K562 (cell line): Measurements from ENCODE around the gene SYVN1. TPM values are rescaled to one million over a fixed set of nuclear protein-coding genes. Genes with fewer than 3 reads are reported as not detected.

Experiments
- CC2D1A ChIP-seq: fragments of 450-650 bp; IDR thresholded peaks from 2 replicates; pipeline ENCODE4 v1.6.1; 2017; ENCODE audit warnings: mild to moderate bottlenecking
- EP400 ChIP-seq: fragments of 450-650 bp; IDR thresholded peaks from 2 replicates; pipeline ENCODE4 v1.6.1; 2017; ENCODE audit warnings: antibody characterized with exemption, mild to moderate bottlenecking, moderate library complexity
- FIP1L1 ChIP-seq: fragments of 200-400 bp; formaldehyde crosslinking; IDR thresholded peaks from 2 replicates; pipeline ENCODE4 v1.6.1; 2018; ENCODE audit warnings: mild to moderate bottlenecking, low read depth, low read length; ENCODE audit not compliant: poor library complexity, severe bottlenecking
- FOSL1 ChIP-seq: fragments of 200-800 bp; sonication (Bioruptor generic); conservative IDR thresholded peaks from 2 replicates; pipeline ENCODE4 v1.6.1; 2016; ENCODE audit warnings: missing genetic modification characterization, missing compliant biosample characterization
- FUS ChIP-seq: fragments of 200-400 bp; formaldehyde crosslinking; optimal IDR thresholded peaks from 2 replicates; pipeline ENCODE3; 2017; ENCODE audit warnings: low read depth, low read length
- GTF2A2 ChIP-seq: IDR thresholded peaks from 2 replicates; pipeline ENCODE4 v1.6.1; 2016; ENCODE audit warnings: mild to moderate bottlenecking, missing genetic modification characterization, missing compliant biosample characterization
- HIVEP1 ChIP-seq: fragments of 250-450 bp; sonication (Bioruptor Pico); IDR thresholded peaks from 2 replicates; pipeline ENCODE4 v1.4.0; 2020; ENCODE audit warnings: mild to moderate bottlenecking
- KAT8 ChIP-seq: fragments of 450-650 bp; IDR thresholded peaks from 2 replicates; pipeline ENCODE4 v1.6.1; 2016; ENCODE audit warnings: low read depth, mild to moderate bottlenecking
- MED1 ChIP-seq: sonication (generic); formaldehyde crosslinking; IDR thresholded peaks from 2 replicates; pipeline ENCODE4 v1.8.1; 2023; ENCODE audit warnings: missing genetic modification reagents, borderline replicate concordance
- MTA1 ChIP-seq: fragments of 450-650 bp; IDR thresholded peaks from 2 replicates; pipeline ENCODE4 v1.6.1; 2017; ENCODE audit warnings: borderline replicate concordance
- NR4A1 ChIP-seq, 2 experiments: fragments of 250-450 bp in 1 of 2; fragments of 450-650 bp in 1 of 2; sonication (Bioruptor Pico) in 1 of 2; IDR thresholded peaks; 2 replicates each; pipeline versions ENCODE4 v1.4.0 to v1.6.1; 2016 to 2020; ENCODE audit warnings: mild to moderate bottlenecking in 2 of 2, missing compliant biosample characterization in 1 of 2, missing genetic modification characterization in 1 of 2, moderate library complexity in 1 of 2
- PHF20 ChIP-seq: fragments of 450-650 bp; IDR thresholded peaks from 2 replicates; pipeline ENCODE4 v1.6.1; 2018; ENCODE audit not compliant: partially characterized antibody
- PTRF ChIP-seq: fragments of 450-650 bp; IDR thresholded peaks from 2 replicates; pipeline ENCODE4 v1.6.1; 2016; ENCODE audit warnings: mild to moderate bottlenecking, missing genetic modification characterization, missing compliant biosample characterization
- RBBP5 ChIP-seq: fragments of 200-600 bp; sonication (generic); IDR thresholded peaks from 2 replicates; pipeline ENCODE4 v1.6.1; 2012; ENCODE audit warnings: borderline replicate concordance, mild to moderate bottlenecking, low read length, control low read depth, inconsistent platforms; ENCODE audit not compliant: insufficient read depth, poor library complexity, severe bottlenecking
- SRSF9 ChIP-seq: fragments of 200-400 bp; formaldehyde crosslinking; IDR thresholded peaks from 2 replicates; pipeline ENCODE4 v1.6.1; 2017; ENCODE audit warnings: low read depth, low read length, borderline replicate concordance
- TAF9B ChIP-seq: fragments of 450-650 bp; IDR thresholded peaks from 2 replicates; pipeline ENCODE4 v1.6.1; 2018; ENCODE audit warnings: mild to moderate bottlenecking; ENCODE audit not compliant: partially characterized antibody
- ZBTB8A ChIP-seq: fragments of 450-650 bp; IDR thresholded peaks from 2 replicates; pipeline ENCODE4 v1.6.1; 2018; ENCODE audit warnings: mild to moderate bottlenecking, moderate library complexity; ENCODE audit not compliant: partially characterized antibody
- polyA plus RNA-seq, 8 experiments: library from polyadenylated mRNA; depleted of rRNA in 4 of 8; stranded (reverse) in 5 of 8; unstranded in 3 of 8; fragments of >200 nt; fragmentation: Nextera tagmentation in 2 of 8; fragmentation: Illumina TruSeq in 1 of 8; extraction: Ambion mirVana in 2 of 8; extraction: Trizol in 1 of 8; gene quantifications; 2 replicates each; pipeline versions ENCODE4 v1.2.1 to v1.2.3, GENCODE V29; 2011 to 2014; ENCODE audit warnings: inconsistent platforms in 1 of 8, missing spikeins in 1 of 8
- total RNA-seq, 7 experiments: library from RNA; depleted of rRNA in 6 of 7; stranded (reverse); fragments of >200 nt in 6 of 7; fragmentation: Illumina TruSeq in 2 of 7; extraction: Trizol in 2 of 7; gene quantifications; 2 replicates each; pipeline versions ENCODE4 v1.2.1 to v1.2.3, GENCODE V29; 2011 to 2021; ENCODE audit warnings: low replicate concordance in 1 of 7
- TF ChIP-seq, protein P1 (sequence below): sonication (generic); formaldehyde crosslinking; IDR thresholded peaks from 2 replicates; pipeline ENCODE4 v1.8.1; 2023; ENCODE audit warnings: mild to moderate bottlenecking, missing genetic modification reagents
- TF ChIP-seq, protein P2 (sequence below): fragments of 450-650 bp; formaldehyde crosslinking; IDR thresholded peaks from 2 replicates; pipeline ENCODE4 v1.4.0; 2022; ENCODE audit warnings: mild to moderate bottlenecking, moderate library complexity
- TF ChIP-seq, protein P3 (sequence below): fragments of 200-800 bp; sonication (Bioruptor generic); IDR thresholded peaks from 2 replicates; pipeline ENCODE4 v1.6.1; 2017; ENCODE audit warnings: missing genetic modification characterization, missing compliant biosample characterization
- TF ChIP-seq, protein P4 (sequence below): sonication (generic); formaldehyde crosslinking; IDR thresholded peaks from 2 replicates; pipeline ENCODE4 v1.8.0; 2022; ENCODE audit warnings: mild to moderate bottlenecking, missing genetic modification reagents, borderline replicate concordance

The SYVN1 gene
- total and polyA plus RNA-seq, 9 of the 15 experiments (the other 6 are each of a cell fraction or from before 2014, with no cell fraction given): 0.41 to 47.4 (median 9.9) TPM

DNA sequence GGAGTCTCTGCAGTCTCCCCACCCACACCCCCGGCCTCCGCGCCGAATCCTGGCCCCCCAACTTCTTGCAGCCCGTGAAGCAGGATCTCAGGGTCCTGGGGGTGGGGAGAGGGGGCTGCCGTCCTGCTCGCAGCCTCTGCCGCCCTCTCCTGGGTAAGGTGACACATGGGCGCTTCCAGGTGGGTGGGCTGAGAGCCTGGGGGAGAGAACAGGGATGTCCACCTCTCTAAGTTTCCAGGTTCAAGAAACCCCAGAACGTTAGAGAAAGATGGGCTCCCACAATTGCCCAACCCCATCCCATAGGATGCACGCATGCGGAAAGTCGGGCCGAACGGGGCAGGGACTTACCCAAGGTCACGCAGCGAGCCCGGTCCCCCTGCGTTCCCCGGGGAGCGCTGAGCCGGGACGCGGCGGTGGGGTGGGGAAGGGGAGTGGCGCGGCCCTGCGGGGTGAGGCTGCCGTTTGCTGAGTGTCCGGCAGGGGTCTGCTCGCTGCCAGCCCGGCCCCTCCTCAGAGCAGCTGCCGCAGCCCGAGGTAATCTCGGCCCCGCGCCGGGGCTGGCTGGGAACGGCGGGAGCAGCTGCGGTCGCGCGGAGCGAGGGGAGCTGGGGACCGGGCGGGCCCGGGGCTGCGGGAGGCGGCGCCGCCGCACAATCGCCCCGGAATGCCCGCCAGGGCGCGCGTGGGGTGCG is 46.7 kb upstream of the SYVN1 start (continued):
- TF ChIP-seq, protein P1, sequence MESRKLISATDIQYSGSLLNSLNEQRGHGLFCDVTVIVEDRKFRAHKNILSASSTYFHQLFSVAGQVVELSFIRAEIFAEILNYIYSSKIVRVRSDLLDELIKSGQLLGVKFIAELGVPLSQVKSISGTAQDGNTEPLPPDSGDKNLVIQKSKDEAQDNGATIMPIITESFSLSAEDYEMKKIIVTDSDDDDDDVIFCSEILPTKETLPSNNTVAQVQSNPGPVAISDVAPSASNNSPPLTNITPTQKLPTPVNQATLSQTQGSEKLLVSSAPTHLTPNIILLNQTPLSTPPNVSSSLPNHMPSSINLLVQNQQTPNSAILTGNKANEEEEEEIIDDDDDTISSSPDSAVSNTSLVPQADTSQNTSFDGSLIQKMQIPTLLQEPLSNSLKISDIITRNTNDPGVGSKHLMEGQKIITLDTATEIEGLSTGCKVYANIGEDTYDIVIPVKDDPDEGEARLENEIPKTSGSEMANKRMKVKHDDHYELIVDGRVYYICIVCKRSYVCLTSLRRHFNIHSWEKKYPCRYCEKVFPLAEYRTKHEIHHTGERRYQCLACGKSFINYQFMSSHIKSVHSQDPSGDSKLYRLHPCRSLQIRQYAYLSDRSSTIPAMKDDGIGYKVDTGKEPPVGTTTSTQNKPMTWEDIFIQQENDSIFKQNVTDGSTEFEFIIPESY: 0 out of 2 replicates have a peak, but pooled peaks have one; percentile 20
- TF ChIP-seq HIVEP1 (CRISPR knock-in tag) (no peak), MTA1 (no peak), KAT8 (no peak), FOSL1 (no peak), TAF9B (no peak), CC2D1A (peak; percentile 76; the same call in 1 of the 2 replicates), MED1 (CRISPR knock-in tag) (no peak), FUS (no peak), EP400 (peak; percentile 54), NR4A1 (CRISPR knock-in tag; IDR thresholded peaks at IDR 0.05) (no peak), NR4A1 (tag; IDR thresholded peaks at IDR 0.05) (no peak), ZBTB8A (no peak), GTF2A2 (tag) (no peak), SRSF9 (no peak), FIP1L1 (no peak), PTRF (tag) (no peak), RBBP5 (peak; percentile 48), PHF20 (no peak)
- TF ChIP-seq, protein P2, sequence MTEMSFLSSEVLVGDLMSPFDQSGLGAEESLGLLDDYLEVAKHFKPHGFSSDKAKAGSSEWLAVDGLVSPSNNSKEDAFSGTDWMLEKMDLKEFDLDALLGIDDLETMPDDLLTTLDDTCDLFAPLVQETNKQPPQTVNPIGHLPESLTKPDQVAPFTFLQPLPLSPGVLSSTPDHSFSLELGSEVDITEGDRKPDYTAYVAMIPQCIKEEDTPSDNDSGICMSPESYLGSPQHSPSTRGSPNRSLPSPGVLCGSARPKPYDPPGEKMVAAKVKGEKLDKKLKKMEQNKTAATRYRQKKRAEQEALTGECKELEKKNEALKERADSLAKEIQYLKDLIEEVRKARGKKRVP: no peak
- TF ChIP-seq, protein P3, sequence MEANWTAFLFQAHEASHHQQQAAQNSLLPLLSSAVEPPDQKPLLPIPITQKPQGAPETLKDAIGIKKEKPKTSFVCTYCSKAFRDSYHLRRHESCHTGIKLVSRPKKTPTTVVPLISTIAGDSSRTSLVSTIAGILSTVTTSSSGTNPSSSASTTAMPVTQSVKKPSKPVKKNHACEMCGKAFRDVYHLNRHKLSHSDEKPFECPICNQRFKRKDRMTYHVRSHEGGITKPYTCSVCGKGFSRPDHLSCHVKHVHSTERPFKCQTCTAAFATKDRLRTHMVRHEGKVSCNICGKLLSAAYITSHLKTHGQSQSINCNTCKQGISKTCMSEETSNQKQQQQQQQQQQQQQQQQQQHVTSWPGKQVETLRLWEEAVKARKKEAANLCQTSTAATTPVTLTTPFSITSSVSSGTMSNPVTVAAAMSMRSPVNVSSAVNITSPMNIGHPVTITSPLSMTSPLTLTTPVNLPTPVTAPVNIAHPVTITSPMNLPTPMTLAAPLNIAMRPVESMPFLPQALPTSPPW: no peak
- TF ChIP-seq, protein P4, sequence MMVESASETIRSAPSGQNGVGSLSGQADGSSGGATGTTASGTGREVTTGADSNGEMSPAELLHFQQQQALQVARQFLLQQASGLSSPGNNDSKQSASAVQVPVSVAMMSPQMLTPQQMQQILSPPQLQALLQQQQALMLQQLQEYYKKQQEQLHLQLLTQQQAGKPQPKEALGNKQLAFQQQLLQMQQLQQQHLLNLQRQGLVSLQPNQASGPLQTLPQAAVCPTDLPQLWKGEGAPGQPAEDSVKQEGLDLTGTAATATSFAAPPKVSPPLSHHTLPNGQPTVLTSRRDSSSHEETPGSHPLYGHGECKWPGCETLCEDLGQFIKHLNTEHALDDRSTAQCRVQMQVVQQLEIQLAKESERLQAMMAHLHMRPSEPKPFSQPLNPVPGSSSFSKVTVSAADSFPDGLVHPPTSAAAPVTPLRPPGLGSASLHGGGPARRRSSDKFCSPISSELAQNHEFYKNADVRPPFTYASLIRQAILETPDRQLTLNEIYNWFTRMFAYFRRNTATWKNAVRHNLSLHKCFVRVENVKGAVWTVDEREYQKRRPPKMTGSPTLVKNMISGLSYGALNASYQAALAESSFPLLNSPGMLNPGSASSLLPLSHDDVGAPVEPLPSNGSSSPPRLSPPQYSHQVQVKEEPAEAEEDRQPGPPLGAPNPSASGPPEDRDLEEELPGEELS (CRISPR knock-in tag): no peak
